ENCODE measurements around the gene AXIN1.

DNA sequence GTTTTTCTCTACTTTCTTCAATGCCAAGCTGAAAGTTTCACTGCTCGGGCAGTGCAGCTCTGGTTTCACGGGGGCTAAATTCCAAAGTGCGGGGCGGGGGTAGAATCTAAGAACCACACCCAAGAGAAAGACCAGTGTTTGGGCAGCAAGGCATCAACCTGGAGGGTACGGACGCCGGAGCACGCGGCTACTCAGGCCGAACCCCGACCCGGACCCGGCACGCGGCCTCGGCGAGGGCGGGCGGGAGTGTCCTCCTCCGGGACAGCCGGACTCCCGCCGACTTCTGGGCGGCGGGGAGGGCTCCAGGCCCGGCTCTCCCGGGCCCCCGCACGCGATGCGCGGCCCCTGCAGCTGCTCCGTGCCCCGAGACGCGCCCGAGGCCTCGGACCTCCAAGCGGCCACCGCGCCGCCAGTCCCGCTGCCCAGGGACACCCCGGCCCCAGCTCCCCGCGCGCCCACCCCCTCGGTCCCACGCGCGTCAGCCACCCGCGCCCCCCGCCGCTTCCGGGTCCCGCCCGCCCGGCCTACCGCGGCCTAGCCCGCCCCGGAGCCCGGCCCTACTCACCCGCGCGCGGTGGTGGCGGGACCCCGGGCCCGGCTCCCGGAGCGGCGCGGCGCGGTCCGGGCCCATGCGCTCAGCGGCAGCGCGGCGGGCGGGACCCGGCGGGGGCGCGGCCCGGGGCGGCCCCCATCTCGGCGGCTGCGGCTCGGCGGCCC is 561 bp downstream of the AXIN1 start:
- TF ChIP-seq, protein P1, sequence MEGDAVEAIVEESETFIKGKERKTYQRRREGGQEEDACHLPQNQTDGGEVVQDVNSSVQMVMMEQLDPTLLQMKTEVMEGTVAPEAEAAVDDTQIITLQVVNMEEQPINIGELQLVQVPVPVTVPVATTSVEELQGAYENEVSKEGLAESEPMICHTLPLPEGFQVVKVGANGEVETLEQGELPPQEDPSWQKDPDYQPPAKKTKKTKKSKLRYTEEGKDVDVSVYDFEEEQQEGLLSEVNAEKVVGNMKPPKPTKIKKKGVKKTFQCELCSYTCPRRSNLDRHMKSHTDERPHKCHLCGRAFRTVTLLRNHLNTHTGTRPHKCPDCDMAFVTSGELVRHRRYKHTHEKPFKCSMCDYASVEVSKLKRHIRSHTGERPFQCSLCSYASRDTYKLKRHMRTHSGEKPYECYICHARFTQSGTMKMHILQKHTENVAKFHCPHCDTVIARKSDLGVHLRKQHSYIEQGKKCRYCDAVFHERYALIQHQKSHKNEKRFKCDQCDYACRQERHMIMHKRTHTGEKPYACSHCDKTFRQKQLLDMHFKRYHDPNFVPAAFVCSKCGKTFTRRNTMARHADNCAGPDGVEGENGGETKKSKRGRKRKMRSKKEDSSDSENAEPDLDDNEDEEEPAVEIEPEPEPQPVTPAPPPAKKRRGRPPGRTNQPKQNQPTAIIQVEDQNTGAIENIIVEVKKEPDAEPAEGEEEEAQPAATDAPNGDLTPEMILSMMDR (IDR thresholded peaks at IDR 0.05) = no peak
- TF ChIP-seq POLR2A (IDR thresholded peaks at IDR 0.05) = no peak
